Loucy (cell line): ENCODE data around the gene INF2.

ENCODE experiments used
- CTCF ChIP-seq: fragments of 200-600 bp; sonication (generic); conservative IDR thresholded peaks from 2 replicates; pipeline ENCODE4 v1.5.1; 2014; ENCODE audit warnings: mild to moderate bottlenecking, antibody characterized with exemption, low read length
- EZH2phosphoT487 ChIP-seq: fragments of 200-600 bp; IDR thresholded peaks from 2 replicates; pipeline ENCODE4 v1.6.1; 2018; ENCODE audit warnings: antibody characterized with exemption, mild to moderate bottlenecking, moderate library complexity, borderline replicate concordance

DNA sequence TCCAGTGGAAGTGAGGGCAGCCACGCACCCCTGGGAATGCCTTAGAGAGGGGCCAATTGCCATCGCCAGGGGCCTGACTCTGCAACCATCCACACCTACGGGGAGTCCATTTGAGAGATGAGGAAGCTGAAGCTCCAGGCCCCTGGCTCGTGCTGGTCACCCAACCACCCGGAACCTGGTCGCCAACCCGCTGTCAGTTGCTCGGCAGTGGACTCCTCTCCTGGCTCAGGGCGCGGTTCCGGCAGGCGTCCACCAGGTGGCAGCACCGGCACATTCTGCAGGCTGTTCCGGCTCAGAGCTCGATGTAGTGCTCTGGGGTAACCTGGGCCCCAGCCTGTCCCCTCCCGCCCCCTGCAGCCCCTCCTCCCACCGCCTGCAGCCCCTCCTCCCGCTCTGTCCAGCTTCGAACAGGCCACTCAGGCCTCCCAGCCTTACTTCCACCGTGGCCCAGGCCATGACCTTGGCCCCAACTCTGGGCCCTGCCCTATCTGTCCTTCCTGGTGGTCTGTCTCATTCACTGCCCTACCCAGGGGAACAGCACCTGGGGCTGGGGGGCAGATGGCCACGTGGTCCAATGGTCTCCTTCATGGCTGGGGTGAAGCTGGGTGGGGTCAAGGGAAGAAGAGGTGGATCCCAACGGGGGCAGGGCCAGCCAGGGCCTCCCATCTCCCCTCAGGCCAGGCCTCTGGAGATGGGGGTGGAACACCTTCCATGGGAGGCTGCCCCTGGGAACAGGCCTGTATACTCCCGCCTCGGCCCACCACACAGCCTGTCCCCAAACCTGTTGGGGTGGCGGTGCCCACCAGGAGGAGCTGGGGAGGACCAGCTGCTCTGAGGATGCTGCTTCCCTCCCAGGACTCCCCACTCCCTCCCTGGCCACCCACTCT is 79.3 kb downstream of the INF2 start:
- TF ChIP-seq CTCF (peak; percentile 75), EZH2phosphoT487 (no peak)
